DMS53 treated with DMSO at 0.1 percent for 48 hours (cell line): ENCODE measurements around the gene NIPAL3.
"Not testable (repeated sequence)": the region's sequence is repeated elsewhere in the genome, so short reads cannot be mapped to it uniquely, and the experiment has no call there.

Experiments used
- DNase-seq: peaks from one replicate; lab custom pipeline; 2025; ENCODE audit not compliant: unreplicated experiment; lab: John Stamatoyannopoulos, UW

NIPAL3 gene

DNA sequence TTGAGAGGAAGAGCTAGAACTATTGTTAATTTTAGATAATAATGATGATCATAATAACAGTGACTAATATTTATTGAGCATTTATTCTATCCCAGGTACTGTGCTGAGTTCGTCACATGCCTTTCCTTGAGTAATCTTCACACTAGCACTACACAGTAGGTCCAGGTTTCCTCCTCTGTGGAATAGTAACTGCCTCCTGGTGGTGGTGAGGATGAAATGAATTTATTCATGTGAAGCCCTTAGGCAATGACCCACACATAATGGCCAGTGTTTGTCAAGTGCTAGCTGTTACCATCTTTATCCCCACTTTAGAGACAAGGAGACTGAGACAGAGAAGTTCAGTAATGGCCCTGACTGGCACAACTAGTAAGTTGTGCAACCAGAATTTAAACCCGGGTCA is 5.9 kb downstream of the NIPAL3 start:
- DNase-seq: no peak

DNA sequence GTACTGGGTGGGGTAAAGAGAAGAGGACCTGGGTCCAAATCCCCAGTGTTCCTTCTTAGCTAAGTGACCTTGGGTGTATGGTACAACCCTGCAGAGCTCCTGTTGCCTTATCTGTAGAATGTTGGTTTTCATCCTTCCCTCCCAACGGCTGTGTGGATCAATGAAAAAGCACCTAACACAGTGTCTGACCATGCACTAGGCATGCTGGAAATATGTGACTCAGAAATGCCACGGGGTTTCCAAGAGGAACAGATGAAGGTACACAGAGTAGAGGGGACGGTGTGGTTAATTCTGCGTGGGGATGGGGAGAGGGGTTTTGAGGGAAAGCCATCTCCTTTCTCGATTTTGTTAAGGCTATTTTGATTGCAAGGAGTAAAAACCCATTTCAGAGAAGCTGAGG is 8.6 kb downstream of the NIPAL3 start:
- no peak for DNase-seq

DNA sequence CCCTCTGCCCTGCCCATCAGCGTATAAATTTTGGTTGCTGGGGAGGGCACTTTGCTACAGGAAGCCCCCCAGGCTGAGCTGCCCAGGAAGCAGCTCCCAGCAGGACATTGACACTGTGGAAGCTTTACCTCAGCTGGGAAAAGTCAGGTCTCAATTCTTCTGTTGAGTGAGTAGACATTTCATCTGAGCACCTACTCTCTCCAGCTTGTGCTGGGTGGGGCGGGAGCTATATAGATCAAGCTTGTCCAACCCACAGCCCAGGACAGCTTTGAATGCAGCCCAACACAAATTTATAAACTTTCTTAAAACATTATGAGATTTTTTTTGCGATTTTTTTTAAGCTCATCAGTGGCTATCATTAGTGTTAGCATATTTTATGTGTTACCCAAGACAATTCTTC is 9.4 kb downstream of the NIPAL3 start:
- DNase-seq: no peak

DNA sequence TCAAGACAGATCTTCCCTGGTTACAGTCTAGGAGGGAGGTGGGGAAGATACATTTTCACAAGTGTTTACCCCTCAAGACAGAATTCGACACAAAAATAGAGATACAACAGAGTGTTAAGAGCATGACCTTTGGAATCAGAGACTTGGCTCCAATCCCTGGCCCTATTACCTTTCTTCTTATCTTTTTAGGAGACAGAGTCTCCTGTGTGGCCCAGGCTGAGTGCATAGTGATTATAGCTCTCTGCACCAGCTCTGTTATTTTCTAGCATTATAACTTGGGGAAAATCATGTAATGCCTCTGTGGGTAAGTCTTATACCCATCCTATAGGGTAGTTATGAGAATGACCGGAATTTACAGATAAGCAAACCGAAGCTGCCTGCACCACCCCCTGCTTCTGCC is 9.8 kb downstream of the NIPAL3 start:
- no peak for DNase-seq

DNA sequence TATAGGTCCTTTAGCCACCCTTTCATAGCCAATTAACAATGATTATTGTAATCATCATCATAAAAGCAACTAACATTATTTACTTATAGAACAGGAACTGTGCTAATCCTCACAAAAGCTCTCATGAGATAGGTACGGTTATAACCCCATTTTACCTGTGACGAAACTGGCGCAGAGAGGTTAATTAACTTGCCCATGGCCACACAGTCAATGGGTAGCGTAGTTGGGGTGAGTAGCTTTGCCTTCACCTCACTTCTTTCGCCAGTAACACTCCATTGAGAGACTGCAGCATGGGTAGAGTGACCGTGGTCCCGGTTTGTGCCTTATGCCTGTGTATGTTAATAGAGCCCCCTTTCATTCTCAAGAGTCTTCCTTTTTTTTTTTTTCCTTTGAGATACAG is 10.3 kb downstream of the NIPAL3 start:
- DNase-seq: no peak

DNA sequence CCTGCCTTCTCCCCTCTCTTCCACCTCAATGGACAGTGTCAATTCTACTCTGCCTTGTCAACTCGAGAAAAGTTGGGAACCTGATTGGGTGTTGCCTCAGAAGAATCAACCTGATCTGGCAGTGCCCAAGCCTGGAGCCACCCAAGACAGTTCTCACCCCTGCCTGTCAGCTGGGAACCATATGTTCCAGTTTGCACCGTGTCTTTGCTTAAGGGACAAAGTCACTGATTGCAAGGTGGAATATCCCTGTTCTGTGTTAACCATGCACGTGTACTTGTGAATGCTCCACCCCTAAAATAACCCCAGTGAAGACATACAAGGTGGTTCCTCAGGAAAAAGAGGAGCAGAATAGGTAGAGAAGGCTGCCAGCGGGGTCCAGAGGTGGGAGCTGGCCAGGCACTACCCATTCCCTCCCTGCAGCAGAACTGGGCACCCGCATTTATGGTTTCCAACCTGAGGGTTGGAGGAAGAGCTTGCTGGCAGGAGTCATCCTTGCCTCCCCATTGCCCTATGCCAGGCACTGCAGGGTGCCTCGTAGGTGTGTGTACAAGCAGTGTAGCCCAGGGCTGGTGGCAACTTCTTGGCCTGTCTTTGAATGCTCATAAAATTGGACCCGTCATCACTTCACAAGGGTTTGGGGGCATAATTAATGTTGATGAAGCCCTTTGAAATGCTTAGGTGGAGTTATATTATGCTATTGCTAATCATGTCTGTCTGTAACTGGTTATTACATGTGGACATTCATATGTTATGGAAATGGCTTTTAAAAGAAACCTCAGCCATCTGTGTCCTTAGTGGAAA is 11.3 kb downstream of the NIPAL3 start:
- no peak for DNase-seq

DNA sequence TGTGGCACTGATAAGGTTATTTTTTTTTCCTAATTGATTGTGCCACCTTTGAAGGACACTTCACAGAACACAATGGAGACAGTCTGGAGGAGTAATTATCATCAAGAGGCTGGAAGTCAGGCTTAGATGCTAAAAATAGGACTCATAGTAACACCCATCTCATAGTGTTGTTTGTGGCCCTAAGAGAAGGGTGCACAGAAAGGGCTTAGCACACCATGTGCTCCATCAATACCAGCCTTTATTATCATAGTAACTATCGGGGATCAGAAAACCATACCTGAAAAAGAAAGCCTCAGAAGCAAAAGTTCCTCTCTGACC is 11.9 kb downstream of the NIPAL3 start:
- no peak for DNase-seq

DNA sequence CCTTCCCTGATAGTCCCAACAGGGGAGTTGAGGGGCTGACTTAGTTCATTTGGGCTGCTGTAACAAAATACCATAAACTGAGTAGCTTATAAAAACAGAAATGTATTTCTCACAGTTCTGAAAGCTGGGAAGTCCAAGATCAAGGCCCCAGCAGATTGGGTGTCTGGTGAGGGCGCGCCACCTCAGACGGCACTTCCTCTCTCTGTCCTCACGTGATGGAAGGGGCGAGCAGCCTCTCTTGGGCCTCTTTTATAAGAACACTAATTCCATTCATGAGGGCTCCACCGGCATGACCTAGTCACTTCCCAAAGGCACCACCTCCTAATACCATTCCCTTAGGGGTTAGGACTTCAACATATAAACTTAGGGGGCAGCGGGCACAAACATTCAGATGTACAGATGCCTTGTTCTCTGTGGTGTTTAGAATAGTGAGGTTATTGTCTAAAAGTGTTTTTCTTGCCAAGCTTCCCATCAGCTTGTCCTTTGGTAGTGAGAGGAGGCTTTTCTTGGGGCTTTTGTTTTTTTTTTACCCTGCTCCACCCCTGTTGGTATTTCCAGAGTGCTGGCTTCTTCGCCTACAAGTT is 20.3 kb downstream of the NIPAL3 start:
- DNase-seq: no peak

DNA sequence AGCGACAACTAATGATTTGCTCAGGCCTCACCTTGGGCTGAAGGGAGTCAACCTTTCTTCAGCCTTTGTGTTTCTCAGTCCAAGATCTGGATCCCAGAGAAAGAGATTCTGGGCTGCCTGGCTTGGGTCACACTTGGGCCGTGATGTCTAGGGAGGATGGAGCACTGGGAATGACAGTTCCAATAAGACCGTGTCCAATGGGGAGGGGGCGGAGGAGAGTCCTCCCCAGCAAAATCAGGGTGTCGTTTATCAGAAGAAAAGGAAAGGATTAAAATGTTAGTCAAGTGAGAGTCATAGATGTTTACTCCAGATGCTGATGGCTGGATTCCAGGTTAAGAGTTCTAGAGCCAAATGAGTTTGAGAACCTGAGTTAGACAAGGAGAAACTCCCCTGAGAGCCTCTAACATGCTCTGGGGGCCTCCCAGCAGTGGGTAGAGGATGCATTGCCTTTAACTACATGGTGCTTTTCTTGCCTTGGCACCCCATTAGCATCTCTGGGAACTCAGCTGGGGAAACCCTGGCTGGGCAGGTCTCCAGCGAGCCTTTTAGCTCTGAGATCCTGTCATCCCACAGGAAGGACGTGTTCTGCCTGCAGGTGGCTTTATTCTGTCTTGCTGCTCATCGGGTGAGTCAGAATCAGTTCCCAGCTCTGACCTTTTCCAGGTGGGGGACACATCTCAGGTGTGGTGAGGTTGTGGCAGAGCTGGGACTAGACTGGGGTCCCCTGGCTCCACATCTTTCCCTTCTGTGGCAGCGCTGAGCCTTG is 22.2 kb downstream of the NIPAL3 start:
- DNase-seq: no peak

DNA sequence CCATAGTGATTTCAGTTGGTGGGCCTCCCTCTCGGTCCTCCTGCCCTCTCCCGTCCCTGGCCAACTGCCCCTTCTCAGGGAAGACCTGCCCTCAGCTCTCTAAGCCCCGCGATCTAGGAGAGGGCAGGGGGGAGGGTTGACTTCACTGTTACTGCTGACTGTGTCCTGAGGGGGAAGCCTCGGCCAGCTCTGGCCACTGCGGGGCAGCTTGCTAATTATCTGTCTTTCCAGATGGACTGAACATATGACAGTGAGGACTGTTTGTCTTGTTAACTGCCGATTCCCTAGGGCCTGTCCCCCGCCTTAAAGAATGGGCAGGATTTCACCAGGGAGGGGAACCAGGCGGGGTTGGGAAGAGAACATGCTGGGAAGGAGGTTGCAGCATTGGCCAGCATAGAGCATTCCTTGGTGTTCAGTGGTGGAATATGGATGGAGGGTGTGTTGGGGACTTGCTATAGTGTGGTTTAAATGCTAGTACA is 22.9 kb downstream of the NIPAL3 start:
- no peak for DNase-seq

DNA sequence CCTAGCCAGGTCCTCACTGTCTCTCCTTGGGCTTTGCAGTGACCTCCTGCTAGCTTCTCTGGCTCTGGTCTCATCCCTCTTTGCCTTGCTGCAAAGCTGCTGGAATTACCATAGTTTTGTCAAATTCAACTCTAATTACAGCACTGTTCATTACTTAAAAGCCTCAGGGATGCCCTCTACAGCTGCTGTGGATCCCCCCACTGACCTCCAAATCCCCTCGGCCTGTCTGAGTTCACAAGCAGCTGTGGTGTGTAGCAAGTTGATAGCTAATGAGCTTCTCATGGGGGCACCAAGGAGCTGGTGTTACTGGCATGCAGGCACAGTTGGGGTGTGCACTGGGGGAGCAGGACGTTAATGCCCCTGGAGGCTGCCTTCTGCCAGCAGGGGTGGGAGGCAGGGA is 24.8 kb downstream of the NIPAL3 start:
- no peak for DNase-seq

DNA sequence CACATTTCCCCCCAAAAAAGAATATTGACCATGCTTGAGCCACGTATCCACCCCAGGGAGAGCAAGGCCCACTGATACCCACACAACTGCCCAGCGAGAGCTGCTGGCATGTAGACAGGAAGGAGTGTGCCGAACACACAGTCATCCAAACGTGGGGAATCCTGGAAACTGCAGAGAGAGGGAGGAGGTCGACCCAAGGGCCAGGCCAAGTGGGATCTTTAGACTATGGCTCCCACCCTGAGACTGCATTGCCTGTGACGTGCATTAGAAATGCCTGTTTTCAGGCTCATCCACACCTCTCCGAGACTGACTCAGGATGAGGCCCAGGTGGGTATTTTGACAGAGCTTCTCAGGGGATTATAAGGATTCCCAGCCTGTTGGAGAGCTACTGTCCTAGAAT is 25.9 kb downstream of the NIPAL3 start:
- no peak for DNase-seq

DNA sequence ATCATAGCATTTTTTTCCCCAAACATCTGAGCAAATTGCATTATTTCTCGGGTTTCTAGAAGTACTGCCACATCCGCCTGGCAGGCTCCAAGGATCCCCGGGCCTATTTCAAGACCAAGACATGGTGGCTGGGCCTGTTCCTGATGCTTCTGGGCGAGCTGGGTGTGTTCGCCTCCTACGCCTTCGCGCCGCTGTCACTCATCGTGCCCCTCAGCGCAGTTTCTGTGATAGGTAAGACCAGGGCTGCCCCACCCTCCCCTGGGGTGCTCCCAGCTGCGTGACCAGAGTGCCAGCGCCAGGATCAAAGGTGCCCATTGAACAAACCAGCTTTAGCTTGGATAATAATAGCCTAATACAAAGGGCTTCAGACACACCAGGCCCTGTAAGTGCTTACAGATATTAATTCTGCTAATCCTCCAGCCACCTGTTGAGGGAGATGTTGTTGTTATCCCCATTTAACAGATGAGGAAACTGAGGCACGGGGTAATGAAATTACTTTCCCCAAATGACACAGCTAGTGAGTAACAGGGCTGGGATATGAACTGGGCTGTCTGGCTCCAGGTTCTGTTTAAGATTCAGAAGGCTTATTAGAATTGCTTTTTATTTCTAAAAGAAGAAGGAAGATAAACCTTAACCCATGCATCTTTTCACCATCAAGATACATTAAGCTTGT is 26.5 kb downstream of the NIPAL3 start:
- no peak for DNase-seq

DNA sequence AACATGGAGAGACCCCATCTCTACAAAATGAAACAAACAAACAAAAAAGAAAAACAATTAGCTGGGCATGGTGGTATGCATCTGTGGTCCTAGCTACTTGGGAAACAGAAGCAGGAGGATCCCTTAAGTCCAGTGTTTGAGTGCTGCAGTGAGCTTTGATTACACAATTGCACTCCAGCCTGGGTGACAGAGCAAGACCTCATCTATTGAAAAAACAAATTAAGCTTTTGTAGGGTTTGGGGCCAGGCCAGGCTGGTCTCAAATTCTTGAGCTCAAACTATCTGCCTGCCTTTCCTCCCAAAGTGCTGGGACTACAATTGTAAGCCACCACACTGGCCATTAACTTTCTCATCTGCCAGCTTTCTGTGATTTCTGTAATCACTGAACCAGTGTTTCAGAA is 27.2 kb downstream of the NIPAL3 start:
- DNase-seq: no peak

DNA sequence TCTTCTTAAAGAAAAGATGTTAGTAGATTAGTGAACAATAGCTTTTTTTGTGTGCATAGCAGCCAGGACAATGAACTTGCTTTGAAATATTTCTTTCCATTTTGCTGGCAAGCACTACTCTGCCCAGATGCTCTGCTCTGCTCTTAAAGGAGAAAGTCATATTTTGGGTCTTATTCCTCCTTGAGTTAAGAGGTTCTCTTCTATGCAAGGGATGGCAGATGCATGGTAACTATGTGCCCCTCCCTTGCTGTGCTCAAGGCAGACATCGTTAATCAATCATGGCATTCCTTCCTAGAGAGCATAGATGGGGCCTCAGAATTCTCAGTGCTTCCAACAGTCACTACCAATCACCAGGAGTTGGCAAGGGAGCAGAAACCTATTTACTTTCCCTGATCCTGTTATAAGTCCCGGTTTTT is 27.6 kb downstream of the NIPAL3 start:
- no peak for DNase-seq

DNA sequence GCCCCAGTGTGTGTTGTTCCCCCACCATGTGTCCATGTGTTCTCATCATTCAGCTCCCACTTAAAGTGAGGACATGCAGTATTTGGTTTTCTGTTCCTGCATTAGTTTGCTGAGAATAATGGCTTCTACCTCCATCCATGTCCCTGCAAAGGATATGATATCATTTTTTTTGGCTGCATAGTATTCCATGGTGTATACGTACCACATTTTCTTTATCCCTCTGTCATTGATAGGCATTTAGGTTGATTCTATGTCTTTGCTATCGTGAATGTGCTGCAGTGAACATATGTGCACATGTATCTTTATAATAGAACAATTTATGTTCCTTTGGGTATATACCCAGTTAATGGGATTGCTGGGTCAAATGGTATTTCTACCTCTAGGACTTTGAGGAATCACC is 30.8 kb downstream of the NIPAL3 start:
- DNase-seq: not testable (repeated sequence)

DNA sequence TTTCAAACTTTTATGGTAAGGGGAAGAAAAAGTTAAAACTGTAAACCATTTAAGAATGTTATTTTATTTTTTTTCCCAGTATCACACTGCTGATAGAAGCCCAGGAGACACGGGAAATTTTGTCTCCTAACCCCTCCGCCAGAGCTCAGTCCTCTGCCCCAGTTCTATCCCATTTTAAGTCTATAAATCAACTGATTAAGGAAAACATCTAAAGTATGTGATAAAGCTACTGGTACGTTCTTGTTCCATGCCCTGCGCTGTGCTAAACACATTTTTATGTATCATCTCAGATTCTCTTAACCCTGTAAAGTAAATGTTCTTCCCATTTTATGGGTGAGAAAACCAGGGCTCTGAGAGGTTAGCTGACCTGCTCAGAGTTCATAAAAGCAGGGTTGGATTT is 34.7 kb downstream of the NIPAL3 start:
- no peak for DNase-seq

DNA sequence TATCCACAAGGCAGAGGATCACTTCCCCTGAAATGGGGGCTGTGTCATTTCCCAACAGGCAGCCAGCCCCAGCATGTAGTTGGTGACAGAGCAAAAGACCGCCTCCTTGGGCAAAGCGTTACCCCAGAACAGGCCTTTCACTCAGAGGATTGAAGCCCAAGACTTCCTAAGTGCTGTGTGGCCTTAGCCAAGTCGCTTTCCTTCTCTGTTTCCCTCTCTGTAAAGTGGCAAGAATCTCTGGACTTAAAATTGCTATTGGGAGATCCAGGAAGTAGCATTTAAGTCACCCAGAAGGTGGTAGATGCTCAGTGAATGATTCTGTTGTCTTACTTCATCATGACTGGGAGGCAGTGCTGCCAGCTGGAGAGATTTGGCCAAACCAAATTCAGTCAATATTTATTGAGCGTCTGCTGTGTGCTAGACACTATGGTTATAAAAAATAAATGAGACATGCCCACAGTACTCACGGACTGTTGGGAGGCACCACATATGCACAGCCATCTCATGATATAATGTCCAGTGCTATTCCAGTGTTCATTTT is 35.3 kb downstream of the NIPAL3 start:
- no peak for DNase-seq

DNA sequence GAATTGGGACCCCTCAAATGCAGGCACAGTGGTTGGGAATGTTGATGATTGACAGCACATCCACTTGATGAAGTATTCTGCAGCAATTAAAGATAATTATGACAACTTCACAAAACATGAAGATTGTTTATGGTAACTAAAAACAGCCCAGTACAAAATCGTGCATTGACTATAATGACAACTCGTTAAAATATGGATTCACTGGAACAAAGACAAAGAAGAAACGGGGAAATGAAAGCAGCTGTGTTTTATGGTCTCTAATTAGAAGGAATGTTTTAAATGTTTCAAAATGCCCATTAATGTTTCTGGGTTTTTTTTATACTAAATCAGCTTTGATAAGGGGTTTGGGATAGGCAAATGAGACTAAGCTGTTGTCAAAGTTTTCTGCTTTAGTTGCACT is 36.1 kb downstream of the NIPAL3 start:
- no peak for DNase-seq

DNA sequence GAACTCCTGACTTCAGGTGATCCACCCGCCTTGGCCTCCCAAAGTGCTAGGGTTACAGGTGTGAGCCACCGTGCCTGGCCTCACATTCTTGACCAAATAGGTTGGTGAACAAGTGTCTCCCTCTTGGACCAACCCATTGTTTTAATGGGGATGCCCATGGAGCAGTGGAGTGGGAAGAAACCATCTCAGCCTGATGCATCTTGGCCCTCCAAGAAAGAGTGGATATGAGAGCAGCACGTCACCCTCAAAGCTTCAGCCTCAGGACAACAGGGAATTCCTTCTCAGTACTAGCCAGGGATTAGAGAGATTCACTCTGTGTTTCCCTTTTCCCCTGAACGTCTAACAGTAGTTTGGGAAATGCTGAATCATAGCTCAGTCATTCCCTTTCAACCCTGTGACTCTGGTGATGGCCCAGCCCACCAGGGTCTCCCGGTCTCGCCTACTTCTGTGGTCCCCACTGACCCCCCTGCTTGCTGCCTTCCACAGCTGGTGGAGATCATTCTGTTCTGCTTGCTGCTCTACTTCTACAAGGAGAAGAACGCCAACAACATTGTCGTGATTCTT is 37.4 kb downstream of the NIPAL3 start:
- no peak for DNase-seq

DNA sequence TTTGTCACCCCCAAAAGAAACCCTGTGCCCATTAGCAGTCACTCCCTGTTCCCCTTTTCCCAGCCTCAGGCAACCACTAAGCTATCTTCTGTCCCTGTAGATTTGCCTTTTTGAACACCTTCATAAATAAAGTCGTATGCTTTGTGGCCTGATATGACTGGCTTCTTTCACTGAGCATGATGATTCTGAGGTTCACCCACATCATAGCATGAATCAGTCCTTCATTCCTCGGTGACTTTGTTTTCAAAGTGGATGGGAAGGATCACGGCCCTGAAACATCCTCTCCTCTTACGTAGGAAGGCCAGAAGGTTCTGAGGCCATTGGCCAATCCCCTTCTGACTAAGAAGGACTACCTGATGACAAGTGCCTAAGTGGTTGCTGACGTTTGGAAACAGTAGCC is 39.1 kb downstream of the NIPAL3 start:
- no peak for DNase-seq
